ENCODE data around the gene TRAF2.
A peak's percentile ranks its signal among the peaks of the same experiment; 100 is the strongest.

Gene TRAF2

GRCh38 chr9:136937186-136938001, 51.1 kb downstream of the TRAF2 start:
- DNase-seq, result no peak

- no peak for DNase-seq
Observed at GRCh38 chr9:136939431-136939995, 53.2 kb downstream of the TRAF2 start.

- DNase-seq, result no peak
Observed at GRCh38 chr9:136939996-136940525, 53.7 kb downstream of the TRAF2 start.

- DNase-seq, result no peak
Observed at GRCh38 chr9:136940526-136941230, 54.4 kb downstream of the TRAF2 start.

GRCh38 chr9:136941231-136942111, 55.2 kb downstream of the TRAF2 start:
- DNase-seq, result no peak

GRCh38 chr9:136942112-136942880, 56.0 kb downstream of the TRAF2 start:
- DNase-seq, result no peak

GRCh38 chr9:136942881-136943230, 56.5 kb downstream of the TRAF2 start:
- DNase-seq, result no peak

GRCh38 chr9:136943291-136944211, 57.2 kb downstream of the TRAF2 start:
- DNase-seq, result peak in 2 of 3 experiments; percentile 60 to 62

GRCh38 chr9:136944212-136944518, 57.8 kb downstream of the TRAF2 start:
- DNase-seq, result no peak

GRCh38 chr9:136944519-136945332, 58.4 kb downstream of the TRAF2 start, which contains the start of the genes C8G and FBXW5:
C8G (plus strand) TSS chr9:136945243; CDS start chr9:136945321, 78 bp downstream.
FBXW5 (minus strand) TSS chr9:136944738; CDS start chr9:136944083, 655 bp downstream.
- DNase-seq, result peak; percentile 92 to 98 (median 97)

GRCh38 chr9:136945333-136946227, 59.3 kb downstream of the TRAF2 start:
- DNase-seq, result no peak

- no peak for DNase-seq
Observed at GRCh38 chr9:136946228-136947027, 60.1 kb downstream of the TRAF2 start.

- DNase-seq, result no peak
Observed at GRCh38 chr9:136947028-136947891, 60.9 kb downstream of the TRAF2 start.

- peak in 2 of 3 experiments; percentile 14 to 40 for DNase-seq
Observed at GRCh38 chr9:136947955-136948510, 61.7 kb downstream of the TRAF2 start.

- DNase-seq, result no peak
Observed at GRCh38 chr9:136949239-136949816, 63.0 kb downstream of the TRAF2 start.
